HL-60 (cell line): ENCODE measurements around the gene CCDC186.

Experiments used
- DNase-seq, 2 experiments: peaks; one replicate each; pipeline ENCODE4 v3.0.0-alpha.2; 2010 to 2020; ENCODE audit warnings: low read depth in 1 of 2, low spot score in 1 of 2
- H3K27ac ChIP-seq: fragments of 250-450 bp; sonication (Bioruptor Pico); replicated peaks from 2 replicates; pipeline ENCODE4 v1.5.1; 2020; ENCODE audit warnings: mild to moderate bottlenecking, moderate library complexity
- H3K27me3 ChIP-seq: fragments of 250-450 bp; sonication (Bioruptor Pico); 2 replicates; pipeline ENCODE4 v1.5.1; 2021; ENCODE audit warnings: mild to moderate bottlenecking, moderate library complexity; ENCODE audit not compliant: insufficient read depth, poor library complexity, severe bottlenecking
- H3K4me3 ChIP-seq: replicated peaks from 2 replicates; pipeline ENCODE4 v1.5.1; 2011; ENCODE audit warnings: mild to moderate bottlenecking, control low read depth, low read length; ENCODE audit not compliant: insufficient read depth
- CTCF ChIP-seq: IDR thresholded peaks from one replicate; pipeline ENCODE4 v1.5.1; 2011; ENCODE audit warnings: low read length, control low read depth, inconsistent platforms; ENCODE audit not compliant: insufficient read depth
- GABPA ChIP-seq: IDR thresholded peaks from 2 replicates; pipeline ENCODE4 v1.6.1; 2012; ENCODE audit warnings: low read depth
- POLR2AphosphoS5 ChIP-seq: IDR thresholded peaks from 2 replicates; pipeline ENCODE4 v1.6.1; 2012; ENCODE audit warnings: low read depth
- SPI1 ChIP-seq: IDR thresholded peaks from 2 replicates; pipeline ENCODE4 v1.6.1; 2012; ENCODE audit warnings: low read depth, mild to moderate bottlenecking, borderline replicate concordance
- TF ChIP-seq, protein P1 (sequence below): IDR thresholded peaks from 2 replicates; pipeline ENCODE4 v1.6.1; 2012; ENCODE audit warnings: low read depth; ENCODE audit not compliant: insufficient replicate concordance

Gene CCDC186

DNA sequence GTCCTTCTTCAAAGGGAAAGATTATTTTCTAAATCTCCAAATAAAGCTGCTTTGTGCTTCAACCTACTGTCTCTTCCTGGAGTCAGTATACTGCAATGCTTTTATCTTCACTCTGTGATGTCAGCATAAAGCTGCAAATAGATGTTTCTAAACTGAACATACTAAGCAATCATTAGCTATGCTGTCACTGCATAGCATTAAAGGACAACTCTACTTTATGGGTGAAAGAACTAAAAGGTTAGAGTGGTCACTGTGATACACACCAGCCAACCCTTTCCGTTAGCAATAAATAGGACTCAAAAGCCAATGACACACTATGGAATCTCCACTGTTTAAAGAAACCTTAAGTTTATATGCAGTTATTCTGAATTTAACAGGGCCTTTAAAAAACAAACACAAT lies 1.8 kb downstream of the CCDC186 start:
- Histone ChIP-seq H3K27ac (no peak overlapping the region), H3K4me3 (no peak overlapping the region), H3K27me3 (no peaks in the 10 kb centered on the region)
- no peak for DNase-seq
- no peak for TF ChIP-seq SPI1

DNA sequence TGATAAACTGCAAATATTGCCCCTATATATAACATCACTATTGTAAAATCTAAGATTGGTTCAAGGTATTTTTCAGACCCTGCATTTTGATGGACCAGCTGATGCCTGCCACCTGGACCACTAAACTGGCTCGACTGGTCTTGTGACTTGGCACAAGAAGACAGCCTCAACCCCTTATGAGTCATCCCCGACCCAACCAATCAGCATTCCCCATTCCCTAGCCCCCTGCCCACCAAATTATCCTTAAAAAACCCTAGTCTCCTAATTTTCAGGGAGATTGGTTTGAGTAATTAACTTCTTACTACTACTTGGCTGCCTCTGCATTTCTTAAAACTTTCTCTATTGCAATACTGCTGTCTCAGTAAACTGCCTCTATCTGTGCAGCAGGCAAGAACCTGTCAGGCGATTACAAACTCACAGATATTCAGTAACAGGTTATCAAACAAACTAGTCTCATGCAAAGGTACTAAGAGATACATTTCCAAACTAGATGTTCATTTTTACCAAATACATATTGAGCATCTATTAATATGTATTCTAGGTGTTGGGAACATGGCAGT lies 5.5 kb downstream of the CCDC186 start:
- no peak overlapping the region for H3K27ac ChIP-seq
- TF ChIP-seq POLR2AphosphoS5 (no peak), CTCF (no peak), GABPA (no peak), SPI1 (no peak)
- TF ChIP-seq, protein P1, sequence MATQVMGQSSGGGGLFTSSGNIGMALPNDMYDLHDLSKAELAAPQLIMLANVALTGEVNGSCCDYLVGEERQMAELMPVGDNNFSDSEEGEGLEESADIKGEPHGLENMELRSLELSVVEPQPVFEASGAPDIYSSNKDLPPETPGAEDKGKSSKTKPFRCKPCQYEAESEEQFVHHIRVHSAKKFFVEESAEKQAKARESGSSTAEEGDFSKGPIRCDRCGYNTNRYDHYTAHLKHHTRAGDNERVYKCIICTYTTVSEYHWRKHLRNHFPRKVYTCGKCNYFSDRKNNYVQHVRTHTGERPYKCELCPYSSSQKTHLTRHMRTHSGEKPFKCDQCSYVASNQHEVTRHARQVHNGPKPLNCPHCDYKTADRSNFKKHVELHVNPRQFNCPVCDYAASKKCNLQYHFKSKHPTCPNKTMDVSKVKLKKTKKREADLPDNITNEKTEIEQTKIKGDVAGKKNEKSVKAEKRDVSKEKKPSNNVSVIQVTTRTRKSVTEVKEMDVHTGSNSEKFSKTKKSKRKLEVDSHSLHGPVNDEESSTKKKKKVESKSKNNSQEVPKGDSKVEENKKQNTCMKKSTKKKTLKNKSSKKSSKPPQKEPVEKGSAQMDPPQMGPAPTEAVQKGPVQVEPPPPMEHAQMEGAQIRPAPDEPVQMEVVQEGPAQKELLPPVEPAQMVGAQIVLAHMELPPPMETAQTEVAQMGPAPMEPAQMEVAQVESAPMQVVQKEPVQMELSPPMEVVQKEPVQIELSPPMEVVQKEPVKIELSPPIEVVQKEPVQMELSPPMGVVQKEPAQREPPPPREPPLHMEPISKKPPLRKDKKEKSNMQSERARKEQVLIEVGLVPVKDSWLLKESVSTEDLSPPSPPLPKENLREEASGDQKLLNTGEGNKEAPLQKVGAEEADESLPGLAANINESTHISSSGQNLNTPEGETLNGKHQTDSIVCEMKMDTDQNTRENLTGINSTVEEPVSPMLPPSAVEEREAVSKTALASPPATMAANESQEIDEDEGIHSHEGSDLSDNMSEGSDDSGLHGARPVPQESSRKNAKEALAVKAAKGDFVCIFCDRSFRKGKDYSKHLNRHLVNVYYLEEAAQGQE = no peak
- no peak for DNase-seq
- no peak overlapping the region for H3K4me3 ChIP-seq
- H3K27me3 ChIP-seq = no peaks in the 10 kb centered on the region

DNA sequence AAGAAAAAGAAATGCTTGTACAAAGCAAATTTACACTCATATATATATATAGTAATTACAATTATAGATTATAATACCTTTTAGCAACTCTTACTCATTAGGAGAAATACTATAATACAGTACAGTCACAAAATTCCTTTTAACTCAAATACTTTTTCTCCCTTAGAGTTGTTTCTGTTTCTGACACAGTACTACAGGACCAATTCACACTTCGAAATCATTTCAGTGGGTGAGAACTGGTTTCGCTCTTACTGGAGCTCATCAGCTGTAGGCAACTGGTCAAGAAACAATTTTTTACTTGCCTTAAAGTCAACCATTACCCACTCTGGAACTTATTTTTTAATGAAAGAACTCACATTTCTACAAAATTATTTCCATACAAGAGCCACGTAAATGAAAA lies 6.0 kb downstream of the CCDC186 start:
- Histone ChIP-seq H3K27ac (no peak overlapping the region), H3K27me3 (no peaks in the 10 kb centered on the region), H3K4me3 (no peak overlapping the region)
- TF ChIP-seq, protein P1 = no peak
- TF ChIP-seq SPI1 = no peak
- no peak for TF ChIP-seq POLR2AphosphoS5
- no peak for TF ChIP-seq GABPA
- TF ChIP-seq CTCF = no peak
- DNase-seq = no peak

DNA sequence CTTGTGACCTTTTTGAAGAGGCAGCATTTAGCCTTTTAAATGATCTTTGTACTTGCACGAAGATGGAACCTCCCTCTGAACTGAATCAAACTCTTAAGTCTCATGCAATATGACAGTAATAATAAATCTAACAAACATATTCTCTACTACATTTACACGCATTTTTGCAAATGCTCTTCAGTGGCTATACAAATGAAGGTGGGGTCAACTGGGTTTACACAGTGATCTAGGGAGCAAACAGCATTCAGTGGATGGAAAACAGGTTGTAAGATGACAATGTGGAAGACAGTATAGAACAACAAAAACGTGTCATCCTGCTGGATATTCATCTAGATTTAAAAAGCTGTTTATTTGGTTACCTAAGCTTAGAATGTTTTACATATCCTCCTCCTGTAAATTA lies 7.5 kb downstream of the CCDC186 start:
- no peak overlapping the region for H3K27ac ChIP-seq

More for the DNA sequence above, 7.5 kb downstream of the CCDC186 start:
- Histone ChIP-seq H3K27me3 (no peaks in the 10 kb centered on the region), H3K4me3 (no peak overlapping the region)
- no peak for TF ChIP-seq GABPA
- TF ChIP-seq, protein P1 = no peak
- no peak for TF ChIP-seq SPI1
- TF ChIP-seq POLR2AphosphoS5 = no peak
- TF ChIP-seq CTCF = no peak
- no peak for DNase-seq
